Retina (tissue), 1 donor: ENCODE results near the gene DENND5A.

Source experiments
- DNase-seq: peaks from one replicate; pipeline ENCODE4 v3.0.0-alpha.2; 2016

Gene DENND5A

GRCh38 chr11:9092853-9093778, 172.0 kb downstream of the DENND5A start:
- DNase-seq = peak; percentile 22

DNA sequence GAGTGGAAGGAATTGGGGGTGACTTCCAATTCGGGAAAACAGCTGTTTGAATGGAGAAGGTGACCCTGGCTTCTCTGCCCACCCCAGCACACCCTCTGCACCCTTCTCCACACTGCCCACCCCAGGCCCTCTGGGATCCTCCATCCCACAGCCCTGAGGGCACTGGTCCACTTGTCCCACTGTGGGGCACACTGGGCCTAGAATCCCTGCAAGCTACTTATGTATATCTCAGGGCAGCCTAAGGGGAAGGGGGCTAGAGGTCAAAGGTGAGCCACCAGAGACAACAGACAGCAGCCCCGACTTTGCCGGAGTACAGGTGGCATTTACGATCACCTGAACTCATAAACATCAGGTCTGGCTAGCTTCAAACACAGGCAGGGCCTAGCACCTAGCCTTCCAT, 173.1 kb downstream of the DENND5A start:
- no peak for DNase-seq

- no peak for DNase-seq
Measured at GRCh38 chr11:9091044-9091922, 173.9 kb downstream of the DENND5A start, which contains the start of gene SCUBE2. TSS of gene SCUBE2 (minus strand) at chr11:9091599. CDS start at chr11:9091528, 71 bp downstream.

- peak; percentile 62 for DNase-seq
Measured at GRCh38 chr11:9090488-9091043, 174.6 kb downstream of the DENND5A start.

DNA sequence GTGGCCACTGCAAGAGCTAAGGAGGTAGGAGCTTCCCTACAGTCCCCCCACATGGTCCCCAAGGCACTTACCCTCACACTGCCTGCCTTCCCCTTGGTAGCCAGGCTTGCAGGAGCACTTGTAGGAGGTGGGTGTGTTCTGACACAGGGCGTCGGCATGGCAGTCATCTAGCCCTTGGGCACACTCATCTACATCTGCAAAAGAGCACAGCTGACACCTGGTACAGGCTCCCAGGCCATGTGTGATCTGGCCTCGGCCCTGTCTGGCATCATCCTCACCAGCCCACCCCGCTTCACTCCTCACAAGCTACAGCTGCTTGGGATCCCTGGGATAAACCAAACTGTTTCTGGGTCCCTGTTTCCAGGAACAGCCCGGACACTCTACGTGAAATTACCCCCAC, 175.5 kb downstream of the DENND5A start:
- DNase-seq = no peak

DNA sequence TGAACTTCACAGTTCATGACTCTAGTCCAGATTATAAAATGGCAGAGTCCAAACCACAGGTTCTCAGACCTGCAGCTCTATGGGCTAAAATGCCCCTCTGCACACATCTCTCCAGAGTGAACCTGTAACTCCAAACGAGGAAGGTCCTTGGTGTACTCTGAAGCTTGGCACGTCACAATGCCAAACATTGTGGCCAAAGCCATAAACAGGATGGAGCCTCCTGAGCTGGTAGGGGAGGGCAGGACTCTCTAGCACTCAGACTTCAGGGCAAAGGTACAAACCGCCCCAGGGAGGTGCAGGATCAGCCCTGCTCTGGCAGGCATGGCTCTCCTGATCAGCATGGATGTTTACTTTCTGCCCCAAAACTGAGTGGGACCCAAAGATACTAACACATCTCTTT, 176.1 kb downstream of the DENND5A start:
- no peak for DNase-seq
